T47D (cell line): ENCODE measurements around the gene ZNF93.
"Not testable (repeated sequence)": the region's sequence is repeated elsewhere in the genome, so short reads cannot be mapped to it uniquely, and the experiment has no call there.

Source experiments
- DNase-seq, 2 experiments: peaks; one replicate each; pipeline versions ENCODE4 v3.0.0 to v3.0.0-alpha.2; 2011 to 2012; ENCODE audit warnings: low read depth in 1 of 2, low spot score in 1 of 2
- JUND ChIP-seq: IDR thresholded peaks from 2 replicates; pipeline ENCODE4 v1.6.1; 2012; ENCODE audit warnings: low read depth
- in situ Hi-C: cut with HindIII; loops from 2 replicates; pipeline ENCODE4 v1.10.0; 2016; ENCODE audit warnings: low sequenced_read_pairs, low pct_unique_long_range_greater_than_20kb

Gene ZNF93

GRCh38 chr19:19955208-19955607 lies 54.5 kb downstream of the ZNF93 start:
- no peak for TF ChIP-seq JUND
- in situ Hi-C loops, result no loop called here
- DNase-seq, result no peak

GRCh38 chr19:19956434-19957075 lies 55.8 kb downstream of the ZNF93 start:
- TF ChIP-seq JUND, result no peak
- in situ Hi-C loops, result no loop called here
- DNase-seq, result peak in 1 of 2 experiments; percentile 20

GRCh38 chr19:19957766-19958165 lies 57.0 kb downstream of the ZNF93 start:
- DNase-seq, in situ Hi-C loops: not testable (repeated sequence)

- peak in 1 of 2 experiments; percentile 75 for DNase-seq
- in situ Hi-C loops, result not testable (repeated sequence)
Measured at GRCh38 chr19:19959151-19959799, 58.5 kb downstream of the ZNF93 start.

- in situ Hi-C loops, result no loop called here
- DNase-seq, result no peak
- TF ChIP-seq JUND, result no peak
Measured at GRCh38 chr19:19964416-19964815, 63.7 kb downstream of the ZNF93 start.

- DNase-seq, in situ Hi-C loops: not testable (repeated sequence)
Measured at GRCh38 chr19:19966126-19966525, 65.4 kb downstream of the ZNF93 start.

- no peak for TF ChIP-seq JUND
- no peak for DNase-seq
- in situ Hi-C loops, result no loop called here
Measured at GRCh38 chr19:19966862-19967261, 66.1 kb downstream of the ZNF93 start.
